ENCODE data around the gene GPR137. TPM values are rescaled to one million over a fixed set of nuclear protein-coding genes. Genes with fewer than 3 reads are reported as not detected.

GPR137 gene
- total and polyA plus RNA-seq, 2 experiments from 2014 or later: 35.7 to 37.6 TPM

- 93 to 97% methylated on average over 11 to 15 of the region's 15 CpGs for WGBS, 2 experiments (ENCODE audit: low coverage in 1 of 2, low lambda C conversion rate in 2 of 2, missing lambda C conversion rate in 2 of 2)
- Histone ChIP-seq H3K4me1 (ENCODE audit: insufficient read depth) (peaks cover 11% of the 10 kb centered on the region; the same call in 1 of the 2 replicates), H3K9me2 (ENCODE audit: insufficient read depth) (no peaks in the 10 kb centered on the region), H3K79me2 (ENCODE audit: insufficient read depth) (peaks cover 29% of the 10 kb centered on the region), H2AFZ (no peak overlapping the region), H3K27me3 (replicated peaks; ENCODE audit: insufficient read depth) (no peaks in the 10 kb centered on the region), H3K9ac (no peak overlapping the region), H3K9me3 (ENCODE audit: low read depth) (no peaks in the 10 kb centered on the region), H3K4me3 (no peak overlapping the region), H3F3A (ENCODE audit: insufficient read depth) (no peaks in the 10 kb centered on the region), H4K20me1 (ENCODE audit: insufficient read depth) (no peaks in the 10 kb centered on the region), H3K27ac (no peak overlapping the region), H3K36me3 (ENCODE audit: low read depth) (no peaks in the 10 kb centered on the region; the same call in 1 of the 2 replicates), H3K4me2 (ENCODE audit: unreplicated experiment) (no peak overlapping the region)
- TF ChIP-seq EZH2 (IDR thresholded peaks at IDR 0.05; ENCODE audit: insufficient read depth, poor library complexity, severe bottlenecking) (no peak), EZH2phosphoT487 (IDR thresholded peaks at IDR 0.05; ENCODE audit: insufficient read depth, low read depth) (no peak)
- no peak for DNase-seq
- in situ Hi-C loops (cut with MboI): no loop called here
Measured at GRCh38 chr11:64256300-64256699, 29.3 kb upstream of the GPR137 start.

GRCh38 chr11:64258356-64258755 is 27.3 kb upstream of the GPR137 start:
- in situ Hi-C loops (cut with MboI): no loop called here

GRCh38 chr11:64258946-64259532 is 26.6 kb upstream of the GPR137 start:
- no peak overlapping the region for H3K9ac ChIP-seq
- peaks cover 7% of the 10 kb centered on the region; the same call in 1 of the 2 replicates for H3K36me3 ChIP-seq (ENCODE audit: low read depth)
- no peak for DNase-seq
- H4K20me1 ChIP-seq (ENCODE audit: insufficient read depth): no peaks in the 10 kb centered on the region
- WGBS, 2 experiments (ENCODE audit: low coverage in 1 of 2, low lambda C conversion rate in 2 of 2, missing lambda C conversion rate in 2 of 2): 99% methylated on average over 18 to 24 of the region's 32 CpGs
- peaks cover 3% of the 10 kb centered on the region for H3K79me2 ChIP-seq (ENCODE audit: insufficient read depth)
- H3K4me1 ChIP-seq (ENCODE audit: insufficient read depth): no peaks in the 10 kb centered on the region
- H3K9me3 ChIP-seq (ENCODE audit: low read depth): no peaks in the 10 kb centered on the region
- H3K27ac ChIP-seq: no peak overlapping the region
- H3K4me2 ChIP-seq (ENCODE audit: unreplicated experiment): no peak overlapping the region
- H3K4me3 ChIP-seq: no peak overlapping the region
- TF ChIP-seq EZH2 (IDR thresholded peaks at IDR 0.05; ENCODE audit: insufficient read depth, poor library complexity, severe bottlenecking): no peak
- no peak for TF ChIP-seq EZH2phosphoT487 (IDR thresholded peaks at IDR 0.05; ENCODE audit: insufficient read depth, low read depth)
- H3K27me3 ChIP-seq (replicated peaks; ENCODE audit: insufficient read depth): no peaks in the 10 kb centered on the region
- in situ Hi-C loops (cut with MboI): no loop called here
- H3F3A ChIP-seq (ENCODE audit: insufficient read depth): no peaks in the 10 kb centered on the region
- no peaks in the 10 kb centered on the region for H3K9me2 ChIP-seq (ENCODE audit: insufficient read depth)
- no peak overlapping the region for H2AFZ ChIP-seq

More at GRCh38 chr11:64258356-64258755, 27.3 kb upstream of the GPR137 start:
- 90 to 93% methylated on average over 20 to 24 of the region's 24 CpGs for WGBS, 2 experiments (ENCODE audit: low coverage in 1 of 2, low lambda C conversion rate in 2 of 2, missing lambda C conversion rate in 2 of 2)
- Histone ChIP-seq H3F3A (ENCODE audit: insufficient read depth) (no peaks in the 10 kb centered on the region), H3K4me2 (ENCODE audit: unreplicated experiment) (no peak overlapping the region), H2AFZ (no peak overlapping the region), H3K27ac (no peak overlapping the region), H3K4me3 (no peak overlapping the region), H3K4me1 (ENCODE audit: insufficient read depth) (0 out of 2 replicates have a peak, but pooled peaks cover 3% of the 10 kb centered on the region), H4K20me1 (ENCODE audit: insufficient read depth) (no peaks in the 10 kb centered on the region), H3K9ac (no peak overlapping the region), H3K36me3 (ENCODE audit: low read depth) (peaks cover 7% of the 10 kb centered on the region; the same call in 1 of the 2 replicates), H3K9me3 (ENCODE audit: low read depth) (no peaks in the 10 kb centered on the region), H3K9me2 (ENCODE audit: insufficient read depth) (no peaks in the 10 kb centered on the region), H3K79me2 (ENCODE audit: insufficient read depth) (peaks cover 10% of the 10 kb centered on the region), H3K27me3 (replicated peaks; ENCODE audit: insufficient read depth) (no peaks in the 10 kb centered on the region)
- TF ChIP-seq EZH2phosphoT487 (IDR thresholded peaks at IDR 0.05; ENCODE audit: insufficient read depth, low read depth) (no peak), EZH2 (IDR thresholded peaks at IDR 0.05; ENCODE audit: insufficient read depth, poor library complexity, severe bottlenecking) (no peak)
- DNase-seq: no peak

GRCh38 chr11:64259533-64260067 is 26.0 kb upstream of the GPR137 start:
- no peak overlapping the region for H3K4me3 ChIP-seq
- no peaks in the 10 kb centered on the region for H3K9me2 ChIP-seq (ENCODE audit: insufficient read depth)
- H3K27ac ChIP-seq: no peak overlapping the region
- TF ChIP-seq EZH2 (IDR thresholded peaks at IDR 0.05; ENCODE audit: insufficient read depth, poor library complexity, severe bottlenecking) (no peak), EZH2phosphoT487 (IDR thresholded peaks at IDR 0.05; ENCODE audit: insufficient read depth, low read depth) (no peak)
- H3K4me2 ChIP-seq (ENCODE audit: unreplicated experiment): no peak overlapping the region
- H3K4me1 ChIP-seq (ENCODE audit: insufficient read depth): no peaks in the 10 kb centered on the region
- H3F3A ChIP-seq (ENCODE audit: insufficient read depth): no peaks in the 10 kb centered on the region
- no peaks in the 10 kb centered on the region for H4K20me1 ChIP-seq (ENCODE audit: insufficient read depth)
- H3K79me2 ChIP-seq (ENCODE audit: insufficient read depth): no peaks in the 10 kb centered on the region; the same call in 1 of the 2 replicates
- no peaks in the 10 kb centered on the region for H3K27me3 ChIP-seq (replicated peaks; ENCODE audit: insufficient read depth)
- DNase-seq: no peak
- no peak overlapping the region for H3K9ac ChIP-seq
- 98% methylated on average over 4 of the region's 4 CpGs for WGBS, 2 experiments (ENCODE audit: low coverage in 1 of 2, low lambda C conversion rate in 2 of 2, missing lambda C conversion rate in 2 of 2)
- in situ Hi-C loops (cut with MboI): no loop called here
- peaks cover 7% of the 10 kb centered on the region; the same call in 1 of the 2 replicates for H3K36me3 ChIP-seq (ENCODE audit: low read depth)
- H3K9me3 ChIP-seq (ENCODE audit: low read depth): no peaks in the 10 kb centered on the region
- no peak overlapping the region for H2AFZ ChIP-seq

All from GM23248 (cell line).